ENCODE results near the gene EIF2B1. TPM values are rescaled to one million over a fixed set of nuclear protein-coding genes. Genes with fewer than 3 reads are reported as not detected.

Gene EIF2B1
- polyA plus RNA-seq (2012; rRNA removed), result 64.2 and 90.5 TPM in 2 replicates
- polyA plus RNA-seq (2012; cell fraction: cytosol; rRNA removed), result 85.2 and 94.4 TPM in 2 replicates
- polyA plus RNA-seq (2012; cell fraction: nucleus; rRNA removed), result 157 and 172 TPM in 2 replicates

- Histone ChIP-seq H3K9ac (peak within 1 kb of the TSS; percentile 97), H3K79me2 (ENCODE audit: insufficient read depth) (peaks cover 79% of the 10 kb centered on the region), H4K20me1 (ENCODE audit: insufficient read depth) (no peaks in the 10 kb centered on the region), H3K9me2 (no peaks in the 10 kb centered on the region), H3K4me2 (peak within 1 kb of the TSS; percentile 88), H3K27me3 (ENCODE audit: insufficient read depth) (no peaks in the 10 kb centered on the region), H3K4me1 (ENCODE audit: control insufficient read depth in 1 of 2, insufficient read depth in 2 of 2, low read depth in 1 of 2, low read length in 1 of 2) (peaks cover 4 to 9% of the 10 kb centered on the region in 2 experiments; a peak in 3 of 4 replicates), H3K27ac (ENCODE audit: low read depth in 2 of 2, low read length in 1 of 2) (peak within 1 kb of the TSS; percentile 77 to 80), H3K4me3 (ENCODE audit: low read depth in 2 of 2, low read length in 1 of 2) (peak within 1 kb of the TSS; percentile 86 to 98), H2AFZ (ENCODE audit: low read depth) (peak within 1 kb of the TSS; percentile 86; the same call in 1 of the 2 replicates), H3F3A (replicated peaks; ENCODE audit: insufficient read depth) (no peaks in the 10 kb centered on the region), H3K9me3 (no peaks in the 10 kb centered on the region), H3K36me3 (replicated peaks in 1 of 2; ENCODE audit: control insufficient read depth in 1 of 2, insufficient read depth in 2 of 2, low read length in 1 of 2) (peaks cover 23 to 29% of the 10 kb centered on the region in 2 experiments)
- WGBS (ENCODE audit: low lambda C conversion rate), result 0% methylated on average over 12 of the region's 52 CpGs
- DNase-seq, result peak; percentile 97
- ChIA-PET CTCF (interaction anchor here (0.7 to 0.9 kb wide), 2 partner anchors 38 to 158 kb away, joined by 3 read pairs; partner anchors contain the start of gene TCTN2), POLR2A (interaction anchor here (0.8 to 1.5 kb wide), 2 partner anchors 401 to 628 kb away, joined by 3 to 4 read pairs; partner anchors contain the start of gene MPHOSPH9)
- no peak for TF ChIP-seq FOXM1 (IDR thresholded peaks at IDR 0.05; ENCODE audit: low read depth)
- TF ChIP-seq USF1 (IDR thresholded peaks at IDR 0.05; ENCODE audit: borderline replicate concordance, low read depth), result no peak
- no peak for TF ChIP-seq PBX3 (IDR thresholded peaks at IDR 0.05)
- no peak for TF ChIP-seq MEF2A (IDR thresholded peaks at IDR 0.05; ENCODE audit: borderline replicate concordance, low read depth)
- peak; percentile 82 for TF ChIP-seq YY1 (IDR thresholded peaks at IDR 0.05; ENCODE audit: low read depth)
- peak; percentile 96 for TF ChIP-seq TAF1 (IDR thresholded peaks at IDR 0.05; ENCODE audit: borderline replicate concordance, low read depth, low read length)
- peak; percentile 18; the same call in 1 of the 2 replicates for TF ChIP-seq NFIC (IDR thresholded peaks at IDR 0.05; ENCODE audit: borderline replicate concordance)
- TF ChIP-seq GATA2 (CRISPR knock-in tag; IDR thresholded peaks at IDR 0.05), result no peak
- TF ChIP-seq RCOR1 (IDR thresholded peaks at IDR 0.05; ENCODE audit: low read length), result no peak
- peak; percentile 89 for TF ChIP-seq CHD2 (IDR thresholded peaks at IDR 0.05; ENCODE audit: low read length, partially characterized antibody)
- peak; percentile 98 for TF ChIP-seq MAX (IDR thresholded peaks at IDR 0.05; ENCODE audit: low read depth)
- TF ChIP-seq POLR2AphosphoS5 (IDR thresholded peaks at IDR 0.05; ENCODE audit: low read depth, low read length), result peak; percentile 99
- TF ChIP-seq MXI1 (IDR thresholded peaks at IDR 0.05; ENCODE audit: low read depth, low read length), result peak; percentile 99
- no peak for TF ChIP-seq RAD21 (IDR thresholded peaks at IDR 0.05; ENCODE audit: low read length)
- TF ChIP-seq RXRA (IDR thresholded peaks at IDR 0.05; ENCODE audit: borderline replicate concordance, low read depth), result no peak
- TF ChIP-seq SMC3 (IDR thresholded peaks at IDR 0.05; ENCODE audit: low read depth, low read length), result no peak
- no peak for TF ChIP-seq TEAD4 (IDR thresholded peaks at IDR 0.05; ENCODE audit: borderline replicate concordance, insufficient read depth)
- peak; percentile 85 for TF ChIP-seq FOXJ3 (CRISPR knock-in tag; IDR thresholded peaks at IDR 0.05)
- no peak for TF ChIP-seq EZH2phosphoT487 (IDR thresholded peaks at IDR 0.05; ENCODE audit: borderline replicate concordance, low read depth)
- no peak for TF ChIP-seq JUND (IDR thresholded peaks at IDR 0.05)
- TF ChIP-seq ELF1 (IDR thresholded peaks at IDR 0.05), result peak; percentile 98
- TF ChIP-seq EP300 (IDR thresholded peaks at IDR 0.05; ENCODE audit: borderline replicate concordance in 1 of 2, low read depth in 1 of 2, low read length in 1 of 2), result no peak
- TF ChIP-seq NRF1 (IDR thresholded peaks at IDR 0.05; ENCODE audit: low read depth, low read length), result peak; percentile 44; the same call in 1 of the 2 replicates
- TF ChIP-seq REST (IDR thresholded peaks at IDR 0.05; ENCODE audit: low read depth, low read length), result peak; percentile 51; the same call in 1 of the 2 replicates
- TF ChIP-seq CTCF (IDR thresholded peaks at IDR 0.05), result no peak
- TF ChIP-seq FOSL2 (IDR thresholded peaks at IDR 0.05; ENCODE audit: borderline replicate concordance, low read depth), result no peak
Observed at GRCh38 chr12:123633379-123634141, at the start of gene EIF2B1, which contains the start of gene GTF2H3. EIF2B1 (minus strand) TSS chr12:123633686; CDS start chr12:123633557, 129 bp downstream. GTF2H3 (plus strand) TSS chr12:123633829; CDS start chr12:123633860, 31 bp downstream.
